Transverse colon (tissue), 4 donors: ENCODE data around the gene IGSF9. TPM values are rescaled to one million over a fixed set of nuclear protein-coding genes. Genes with fewer than 3 reads are reported as not detected.

Source experiments
- DNase-seq: peaks from one replicate; pipeline ENCODE4 v3.0.0-alpha.2; 2019
- H3K27ac ChIP-seq, 4 donors: fragments of 200-600 bp; sonication (generic); 2 replicates each; pipeline ENCODE4 v1.5.1; 2016 to 2018; ENCODE audit warnings: inconsistent platforms in 4 of 4
- H3K27me3 ChIP-seq: fragments of 200-600 bp; sonication (generic); 2 replicates; pipeline ENCODE4 v1.5.1; 2017; ENCODE audit warnings: inconsistent platforms
- H3K36me3 ChIP-seq, 4 donors: fragments of 200-600 bp; sonication (generic); 2 replicates each; pipeline ENCODE4 v1.5.1; 2017 to 2019; ENCODE audit warnings: inconsistent platforms in 4 of 4
- H3K4me1 ChIP-seq, 4 donors: fragments of 200-600 bp; sonication (generic); 2 replicates each; pipeline ENCODE4 v1.5.1; 2017 to 2020; ENCODE audit warnings: inconsistent platforms in 4 of 4
- H3K4me3 ChIP-seq, 4 donors: fragments of 200-600 bp; sonication (generic); 1 replicate in 1 of 4; 2 replicates in 3 of 4; pipeline versions ENCODE4 v1.5.1 to v1.6.1; 2017 to 2019; ENCODE audit warnings: inconsistent platforms in 4 of 4
- H3K9me3 ChIP-seq, 2 donors: fragments of 200-600 bp; sonication (generic); 2 replicates each; pipeline ENCODE4 v1.5.1; 2017 to 2019; ENCODE audit warnings: inconsistent platforms in 2 of 2
- EP300 ChIP-seq: sonication (generic); formaldehyde crosslinking; IDR thresholded peaks from one replicate; pipeline ENCODE4 v1.6.1; 2017; ENCODE audit warnings: antibody characterized with exemption, low read depth
- POLR2A ChIP-seq: fragments of 450-650 bp; IDR thresholded peaks from one replicate; pipeline ENCODE4 v1.6.1; 2016; ENCODE audit warnings: antibody characterized with exemption, mild to moderate bottlenecking, moderate library complexity
- POLR2AphosphoS5 ChIP-seq, 3 donors: sonication (generic); formaldehyde crosslinking; IDR thresholded peaks; one replicate each; pipeline ENCODE4 v1.6.1; 2016; ENCODE audit warnings: antibody characterized with exemption in 3 of 3
- WGBS, 2 donors: methylation state at CpG; one replicate each; pipeline ENCODE4 v1.1.5; 2018; ENCODE audit warnings: low coverage in 1 of 2; 5-methylcytosine and 5-hydroxymethylcytosine counted together
- in situ Hi-C, 4 donors: fragments of 200-750 bp; cut with MboI; loops; one replicate each; pipeline versions ENCODE4 v1.15.0 to v1.15.1; 2017; ENCODE audit warnings: low sequenced_read_pairs in 3 of 4, low pct_ligation_motif_present in 1 of 4, low pct_unique_long_range_greater_than_20kb in 1 of 4
- intact Hi-C: fragments of 100-400 bp; cut with DNase I; formaldehyde crosslinking; loops from one replicate; pipeline ENCODE4 v1.15.1; 2023; ENCODE audit warnings: low total_unique reads
- total RNA-seq, 4 donors: library from RNA; depleted of rRNA; stranded (reverse); fragments of >200 nt; gene quantifications; one replicate each; pipeline ENCODE4 v1.1.0, GENCODE V29; 2016
- TF ChIP-seq, protein P1 (sequence below), 5 experiments: fragments of 200-600 bp in 3 of 5; fragments of 450-650 bp in 2 of 5; sonication (generic) in 3 of 5; IDR thresholded peaks; 1 replicate in 2 of 5; 2 replicates in 3 of 5; pipeline ENCODE4 v1.5.1; 2016 to 2017; ENCODE audit warnings: antibody characterized with exemption in 5 of 5, inconsistent platforms in 3 of 5, mild to moderate bottlenecking in 2 of 5, moderate library complexity in 1 of 5

Gene IGSF9
- total RNA-seq, 4 donors from 2014 or later, result 40.7 to 137 (median 81.3) TPM

GRCh38 chr1:159979257-159979656, 33.8 kb upstream of the IGSF9 start:
- Histone ChIP-seq H3K36me3 (no peaks in the 10 kb centered on the region), H3K4me1 (peaks cover 0 to 4% (median 0%) of the 10 kb centered on the region in 4 donors), H3K27ac (peak overlapping the region in 1 of 4 donors; percentile 23), H3K9me3 (no peaks in the 10 kb centered on the region), H3K27me3 (no peaks in the 10 kb centered on the region), H3K4me3 (no peak overlapping the region)
- DNase-seq, result no peak
- peak in 2 of 3 donors; percentile 14 for TF ChIP-seq POLR2AphosphoS5 (IDR thresholded peaks at IDR 0.05)
- no peak for TF ChIP-seq EP300
- in situ Hi-C loops, result no loop called here
- intact Hi-C loops, result loop anchor here (10.0 kb wide), 1 partner anchor 1204 kb away; the partner anchor contains the start of gene OR6N1
- 58% methylated on average over 3 of the region's 3 CpGs for WGBS, 2 donors

DNA sequence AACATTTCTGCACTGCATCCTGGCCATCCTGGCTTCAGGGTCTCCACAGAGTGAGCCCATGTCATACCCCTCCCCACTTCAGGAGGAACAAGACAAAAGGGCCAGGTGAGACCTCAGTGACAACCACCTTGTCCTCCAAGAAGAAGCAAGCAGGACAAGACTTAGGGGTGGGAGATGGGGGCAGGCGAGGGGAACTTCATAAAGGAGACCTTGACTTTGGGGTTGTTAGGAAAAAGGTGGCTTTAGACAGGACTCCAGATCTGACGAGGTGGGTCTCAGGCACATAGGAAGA, 32.6 kb upstream of the IGSF9 start:
- DNase-seq, result no peak

GRCh38 chr1:159977364-159978106, 32.1 kb upstream of the IGSF9 start:
- WGBS, 2 donors, result 71 to 89% methylated on average over 4 to 6 of the region's 6 CpGs
- Histone ChIP-seq H3K9me3 (no peaks in the 10 kb centered on the region), H3K27ac (no peak overlapping the region), H3K4me1 (peaks cover 0 to 4% (median 0%) of the 10 kb centered on the region in 4 donors), H3K4me3 (no peak overlapping the region), H3K27me3 (no peaks in the 10 kb centered on the region), H3K36me3 (no peaks in the 10 kb centered on the region)
- intact Hi-C loops (loop anchor here (1.0 to 10.0 kb wide), 2 partner anchors 33 to 1203 kb away; partner anchors contain the start of gene OR6N1), in situ Hi-C loops (no loop called here)
- TF ChIP-seq, protein P1, sequence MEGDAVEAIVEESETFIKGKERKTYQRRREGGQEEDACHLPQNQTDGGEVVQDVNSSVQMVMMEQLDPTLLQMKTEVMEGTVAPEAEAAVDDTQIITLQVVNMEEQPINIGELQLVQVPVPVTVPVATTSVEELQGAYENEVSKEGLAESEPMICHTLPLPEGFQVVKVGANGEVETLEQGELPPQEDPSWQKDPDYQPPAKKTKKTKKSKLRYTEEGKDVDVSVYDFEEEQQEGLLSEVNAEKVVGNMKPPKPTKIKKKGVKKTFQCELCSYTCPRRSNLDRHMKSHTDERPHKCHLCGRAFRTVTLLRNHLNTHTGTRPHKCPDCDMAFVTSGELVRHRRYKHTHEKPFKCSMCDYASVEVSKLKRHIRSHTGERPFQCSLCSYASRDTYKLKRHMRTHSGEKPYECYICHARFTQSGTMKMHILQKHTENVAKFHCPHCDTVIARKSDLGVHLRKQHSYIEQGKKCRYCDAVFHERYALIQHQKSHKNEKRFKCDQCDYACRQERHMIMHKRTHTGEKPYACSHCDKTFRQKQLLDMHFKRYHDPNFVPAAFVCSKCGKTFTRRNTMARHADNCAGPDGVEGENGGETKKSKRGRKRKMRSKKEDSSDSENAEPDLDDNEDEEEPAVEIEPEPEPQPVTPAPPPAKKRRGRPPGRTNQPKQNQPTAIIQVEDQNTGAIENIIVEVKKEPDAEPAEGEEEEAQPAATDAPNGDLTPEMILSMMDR (IDR thresholded peaks at IDR 0.05), result no peak
- no peak for TF ChIP-seq POLR2AphosphoS5 (IDR thresholded peaks at IDR 0.05)
- TF ChIP-seq POLR2A, result no peak
- TF ChIP-seq EP300, result no peak
- no peak for DNase-seq

More for the DNA sequence above, 32.6 kb upstream of the IGSF9 start:
- H3K4me1 ChIP-seq, result peaks cover 0 to 4% (median 0%) of the 10 kb centered on the region in 4 donors
- no peak overlapping the region for H3K4me3 ChIP-seq
- no peaks in the 10 kb centered on the region for H3K27me3 ChIP-seq
- H3K9me3 ChIP-seq, result no peaks in the 10 kb centered on the region
- no peaks in the 10 kb centered on the region for H3K36me3 ChIP-seq
- in situ Hi-C loops (no loop called here), intact Hi-C loops (loop anchor here (1.0 to 10.0 kb wide), 2 partner anchors 34 to 1203 kb away; partner anchors contain the start of gene OR6N1)
- no peak overlapping the region for H3K27ac ChIP-seq
- TF ChIP-seq POLR2AphosphoS5 (IDR thresholded peaks at IDR 0.05), result no peak
- TF ChIP-seq, protein P1 (IDR thresholded peaks at IDR 0.05), result no peak
- WGBS, 2 donors, result 74% methylated on average over 2 of the region's 2 CpGs; no CpG with 5 or more reads in 1 of the 2 donors

DNA sequence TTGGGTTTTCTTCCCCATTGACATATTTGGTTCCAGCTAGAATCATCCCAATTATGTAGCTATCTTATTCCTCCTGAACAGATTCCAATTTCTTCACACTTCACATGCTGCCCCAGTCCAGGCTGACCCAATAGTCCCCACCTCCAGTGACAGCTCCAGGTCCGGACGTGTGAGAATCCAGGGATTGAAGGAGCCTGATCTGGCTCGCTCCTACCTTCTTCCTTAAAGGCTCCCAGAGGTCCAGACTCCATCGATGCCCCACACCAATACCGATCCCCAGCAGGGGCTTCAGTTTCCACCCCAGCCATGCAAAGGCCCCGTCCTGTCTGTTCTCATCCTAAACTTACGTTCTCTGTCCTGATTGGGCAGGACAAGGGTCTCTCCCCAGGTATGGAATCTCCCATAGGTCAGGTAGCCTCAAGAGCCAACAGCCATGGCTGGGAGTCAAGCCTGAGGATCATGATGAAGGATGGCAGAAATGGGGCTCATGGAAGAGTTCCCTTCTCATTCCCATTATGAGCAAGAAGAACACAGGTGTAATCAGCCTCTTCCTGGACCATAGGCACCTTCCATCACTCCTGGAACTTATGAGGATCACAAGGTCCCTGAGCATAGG, 29.0 kb upstream of the IGSF9 start:
- no peaks in the 10 kb centered on the region for H3K27me3 ChIP-seq
- in situ Hi-C loops (no loop called here), intact Hi-C loops (loop anchor here (10.0 kb wide), 1 partner anchor 1200 kb away; the partner anchor contains the start of gene OR6N1)
- TF ChIP-seq EP300, result no peak
- TF ChIP-seq POLR2AphosphoS5 (IDR thresholded peaks at IDR 0.05), result no peak
- no peak for TF ChIP-seq POLR2A
- TF ChIP-seq, protein P1 (IDR thresholded peaks at IDR 0.05), result no peak
- H3K27ac ChIP-seq, result no peak overlapping the region
- WGBS, 2 donors, result 82 to 100% methylated on average over 2 to 7 of the region's 7 CpGs
- DNase-seq, result no peak
- no peaks in the 10 kb centered on the region for H3K36me3 ChIP-seq
- H3K9me3 ChIP-seq, result no peaks in the 10 kb centered on the region
- H3K4me1 ChIP-seq, result peaks cover 9 to 28% (median 13%) of the 10 kb centered on the region in 4 donors
- no peak overlapping the region for H3K4me3 ChIP-seq
